ENCODE results near the gene UMOD. TPM values are rescaled to one million over a fixed set of nuclear protein-coding genes. Genes with fewer than 3 reads are reported as not detected.
"Not testable (repeated sequence)": the region's sequence is repeated elsewhere in the genome, so short reads cannot be mapped to it uniquely, and the experiment has no call there.

UMOD gene
- total RNA-seq, 6 experiments from 2014 or later, result not detected

- no peak for DNase-seq
- no peak for TF ChIP-seq CTCF (IDR thresholded peaks at IDR 0.05)
- H3K36me3 Mint-ChIP-seq (ENCODE audit: low read depth), result no peaks in the 10 kb centered on the region
- H3K27ac Mint-ChIP-seq, result no peak overlapping the region
- no peak overlapping the region for H3K4me3 Mint-ChIP-seq
- H3K27me3 Mint-ChIP-seq (ENCODE audit: insufficient read depth), result no peaks in the 10 kb centered on the region
- H3K4me1 Mint-ChIP-seq (ENCODE audit: low read depth), result no peaks in the 10 kb centered on the region
- peaks cover 43% of the 10 kb centered on the region for H3K9me3 Mint-ChIP-seq
These were observed 30.8 kb downstream of the UMOD start for GRCh38 chr16:20321671-20322070.

GRCh38 chr16:20321051-20321450, 31.5 kb downstream of the UMOD start:
- H3K27ac Mint-ChIP-seq, result not testable (repeated sequence)
- peaks cover 37% of the 10 kb centered on the region for H3K9me3 Mint-ChIP-seq

GRCh38 chr16:20320592-20320991, 31.9 kb downstream of the UMOD start:
- H3K27ac Mint-ChIP-seq, result no peak overlapping the region

More at GRCh38 chr16:20321051-20321450, 31.5 kb downstream of the UMOD start:
- not testable (repeated sequence) for H3K4me3 Mint-ChIP-seq; H3K27me3 Mint-ChIP-seq (ENCODE audit: insufficient read depth); DNase-seq; H3K36me3 Mint-ChIP-seq (ENCODE audit: low read depth); H3K4me1 Mint-ChIP-seq (ENCODE audit: low read depth)

GRCh38 chr16:20320178-20320577, 32.3 kb downstream of the UMOD start:
- Mint-ChIP-seq H3K36me3 (ENCODE audit: low read depth) (no peaks in the 10 kb centered on the region), H3K4me3 (no peak overlapping the region), H3K27ac (no peak overlapping the region), H3K4me1 (ENCODE audit: low read depth) (no peaks in the 10 kb centered on the region), H3K9me3 (peaks cover 36% of the 10 kb centered on the region), H3K27me3 (ENCODE audit: insufficient read depth) (no peaks in the 10 kb centered on the region)
- DNase-seq, result no peak
- no peak for TF ChIP-seq CTCF (IDR thresholded peaks at IDR 0.05)

More at GRCh38 chr16:20320592-20320991, 31.9 kb downstream of the UMOD start:
- H3K27me3 Mint-ChIP-seq (ENCODE audit: insufficient read depth), result no peaks in the 10 kb centered on the region
- H3K4me1 Mint-ChIP-seq (ENCODE audit: low read depth), result no peaks in the 10 kb centered on the region
- H3K9me3 Mint-ChIP-seq, result peaks cover 36% of the 10 kb centered on the region
- TF ChIP-seq CTCF (IDR thresholded peaks at IDR 0.05), result no peak
- no peak overlapping the region for H3K4me3 Mint-ChIP-seq
- DNase-seq, result no peak
- H3K36me3 Mint-ChIP-seq (ENCODE audit: low read depth), result no peaks in the 10 kb centered on the region

GRCh38 chr16:20319406-20319805, 33.1 kb downstream of the UMOD start:
- no peak for DNase-seq
- H3K4me1 Mint-ChIP-seq (ENCODE audit: low read depth), result no peaks in the 10 kb centered on the region
- no peak for TF ChIP-seq CTCF (IDR thresholded peaks at IDR 0.05)
- peaks cover 32% of the 10 kb centered on the region for H3K9me3 Mint-ChIP-seq
- no peak overlapping the region for H3K27ac Mint-ChIP-seq
- no peaks in the 10 kb centered on the region for H3K36me3 Mint-ChIP-seq (ENCODE audit: low read depth)
- no peaks in the 10 kb centered on the region for H3K27me3 Mint-ChIP-seq (ENCODE audit: insufficient read depth)
- H3K4me3 Mint-ChIP-seq, result no peak overlapping the region

GRCh38 chr16:20318437-20318836, 34.1 kb downstream of the UMOD start:
- Mint-ChIP-seq H3K4me3 (no peak overlapping the region), H3K36me3 (ENCODE audit: low read depth) (no peaks in the 10 kb centered on the region), H3K27ac (no peak overlapping the region), H3K4me1 (ENCODE audit: low read depth) (no peaks in the 10 kb centered on the region), H3K9me3 (peaks cover 35% of the 10 kb centered on the region), H3K27me3 (ENCODE audit: insufficient read depth) (no peaks in the 10 kb centered on the region)
- DNase-seq, result no peak
- TF ChIP-seq CTCF (IDR thresholded peaks at IDR 0.05), result no peak
